Hypothalamus (tissue), 51 donors: ENCODE measurements around the gene GAPDH.
"Not testable (repeated sequence)": the region's sequence is repeated elsewhere in the genome, so short reads cannot be mapped to it uniquely, and the experiment has no call there.

Experiments used
- DNase-seq, 51 donors: peaks; one replicate each; lab custom pipeline; 2025; lab: John Stamatoyannopoulos, UW

GAPDH gene

GRCh38 chr12:6558014-6558760 is 23.9 kb downstream of the GAPDH start:
- DNase-seq: peak in 1 of 51 donors; percentile 17

GRCh38 chr12:6559500-6559899 is 25.2 kb downstream of the GAPDH start:
- DNase-seq: no peak

GRCh38 chr12:6560501-6561205 is 26.3 kb downstream of the GAPDH start:
- no peak for DNase-seq

- DNase-seq: no peak
Observed at GRCh38 chr12:6562881-6563280, 28.6 kb downstream of the GAPDH start.

GRCh38 chr12:6563448-6564050 is 29.2 kb downstream of the GAPDH start:
- DNase-seq: peak in 15 of 51 donors; percentile 13 to 55 (median 37)

GRCh38 chr12:6567112-6567670 is 32.9 kb downstream of the GAPDH start:
- DNase-seq: no peak

- DNase-seq: no peak
Observed at GRCh38 chr12:6569312-6569711, 35.0 kb downstream of the GAPDH start.

- DNase-seq: no peak
Observed at GRCh38 chr12:6569786-6570185, 35.5 kb downstream of the GAPDH start.

GRCh38 chr12:6570264-6570887 is 36.1 kb downstream of the GAPDH start:
- peak in 2 of 51 donors; percentile 14 to 20 for DNase-seq

- no peak for DNase-seq
Observed at GRCh38 chr12:6573001-6573400, 38.7 kb downstream of the GAPDH start.

- no peak for DNase-seq
Observed at GRCh38 chr12:6574576-6575295, 40.4 kb downstream of the GAPDH start.

GRCh38 chr12:6575648-6576047 is 41.3 kb downstream of the GAPDH start:
- no peak for DNase-seq

GRCh38 chr12:6582196-6582595 is 47.9 kb downstream of the GAPDH start:
- DNase-seq: no peak

GRCh38 chr12:6582959-6583358 is 48.6 kb downstream of the GAPDH start:
- no peak for DNase-seq

GRCh38 chr12:6584293-6584692 is 50.0 kb downstream of the GAPDH start:
- no peak for DNase-seq

GRCh38 chr12:6586569-6586968 is 52.3 kb downstream of the GAPDH start:
- not testable (repeated sequence) for DNase-seq
